Activated CD8-positive, alpha-beta memory T cell treated with anti-CD3 and anti-CD28 coated beads for 36 hours (primary cell): Measurements from ENCODE around the gene RGS16. TPM values are rescaled to one million over a fixed set of nuclear protein-coding genes. Genes with fewer than 3 reads are reported as not detected.

Experiments used
- CTCF ChIA-PET: fragments of 350-600 bp; sonication (Branson Sonifier 250); formaldehyde crosslinking; loops from one replicate; lab custom pipeline; 2021; ENCODE audit warnings: antibody characterized with exemption; lab: Charles Lee
- POLR2A ChIA-PET: fragments of 350-600 bp; sonication (Branson Sonifier 250); formaldehyde crosslinking; loops from one replicate; lab custom pipeline; 2021; ENCODE audit warnings: antibody characterized with exemption; lab: Charles Lee
- total RNA-seq, 2 experiments: library from RNA; stranded (reverse); gene quantifications; one replicate each; pipeline ENCODE4 v1.2.3, GENCODE V29; 2021

RGS16 gene
- total RNA-seq, 2 experiments from 2014 or later: 77.5 to 79.4 TPM

DNA sequence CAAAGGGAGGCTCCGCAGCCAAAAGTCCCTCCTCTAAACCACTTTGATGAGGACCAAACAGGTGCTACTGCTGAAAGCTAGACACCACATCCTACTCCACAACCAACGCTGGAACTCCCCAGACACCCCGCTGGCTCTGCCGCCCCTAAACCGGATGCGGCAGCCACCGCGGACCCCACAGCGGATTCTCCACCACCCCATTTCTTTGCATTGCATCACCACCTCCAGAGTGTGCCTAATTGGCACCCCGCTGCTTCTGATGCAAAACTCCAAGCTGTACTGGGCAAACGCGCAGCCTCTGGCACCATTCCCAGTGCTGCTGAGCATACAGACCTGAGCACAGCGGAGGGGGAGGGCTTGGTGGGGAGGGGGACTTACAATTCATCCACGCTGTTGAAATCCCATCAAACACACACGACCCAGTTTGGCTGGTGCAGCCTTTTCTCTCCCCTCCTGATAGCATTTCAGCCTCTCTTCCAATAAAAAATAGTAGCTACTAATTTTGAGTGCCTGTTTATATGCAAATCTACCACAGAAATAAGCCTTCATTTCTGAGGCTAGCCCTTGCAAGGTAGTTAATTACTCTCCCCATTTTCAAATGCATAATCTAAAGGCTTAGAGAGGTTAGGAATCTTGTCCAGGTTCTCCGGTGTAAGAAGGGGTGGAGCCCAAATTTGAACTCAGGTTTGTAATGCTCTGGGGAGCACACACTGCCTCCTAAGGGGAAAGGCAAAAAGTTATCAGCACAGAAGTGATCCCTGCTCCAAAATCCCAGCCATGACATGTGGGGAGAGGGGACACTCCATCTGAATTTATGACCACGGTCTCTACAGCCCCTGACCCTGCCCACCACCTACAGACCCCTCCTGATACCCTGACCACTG, 12.2 kb upstream of the RGS16 start:
- POLR2A ChIA-PET: interaction anchor here (0.6 to 2.7 kb wide), 8 partner anchors 8 to 274 kb away, joined by 3 to 19 read pairs (median 6); no protein-coding TSS in a partner anchor
- CTCF ChIA-PET: interaction anchor here (0.6 to 30.8 kb wide), 8 partner anchors 9 to 170 kb away, joined by 3 to 459 read pairs (median 9); partner anchors contain the start of genes NPL and RGS16

GRCh38 chr1:182615468-182616129, 11.4 kb upstream of the RGS16 start:
- POLR2A ChIA-PET: interaction anchor here (1.0 to 2.7 kb wide), 5 partner anchors 8 to 174 kb away, joined by 3 to 19 read pairs (median 9); no protein-coding TSS in a partner anchor
- CTCF ChIA-PET: interaction anchor here (1.6 to 30.8 kb wide), 7 partner anchors 9 to 171 kb away, joined by 5 to 459 read pairs (median 9); partner anchors contain the start of genes NPL and RGS16

- ChIA-PET CTCF (interaction anchor here (1.8 to 30.8 kb wide), 6 partner anchors 8 to 172 kb away, joined by 7 to 459 read pairs (median 10); partner anchors contain the start of genes NPL and RGS16), POLR2A (interaction anchor here (1.0 to 2.7 kb wide), 4 partner anchors 7 to 15 kb away, joined by 3 to 19 read pairs (median 10); no protein-coding TSS in a partner anchor)
Observed at GRCh38 chr1:182614796-182615454, 10.7 kb upstream of the RGS16 start.

- ChIA-PET POLR2A (interaction anchor here (1.2 kb wide), 1 partner anchor 178 kb away, joined by 4 read pairs; the partner anchor contains the start of gene NPL), CTCF (interaction anchor here (30.8 kb wide), 1 partner anchor 175 kb away, joined by 459 read pairs; the partner anchor contains the start of gene NPL)
Observed at GRCh38 chr1:182611787-182612186, 7.6 kb upstream of the RGS16 start.

- ChIA-PET CTCF (interaction anchor here (30.8 kb wide), 1 partner anchor 175 kb away, joined by 459 read pairs; the partner anchor contains the start of gene NPL), POLR2A (interaction anchor here (1.2 kb wide), 1 partner anchor 179 kb away, joined by 4 read pairs; the partner anchor contains the start of gene NPL)
Observed at GRCh38 chr1:182611326-182611725, 7.1 kb upstream of the RGS16 start.

DNA sequence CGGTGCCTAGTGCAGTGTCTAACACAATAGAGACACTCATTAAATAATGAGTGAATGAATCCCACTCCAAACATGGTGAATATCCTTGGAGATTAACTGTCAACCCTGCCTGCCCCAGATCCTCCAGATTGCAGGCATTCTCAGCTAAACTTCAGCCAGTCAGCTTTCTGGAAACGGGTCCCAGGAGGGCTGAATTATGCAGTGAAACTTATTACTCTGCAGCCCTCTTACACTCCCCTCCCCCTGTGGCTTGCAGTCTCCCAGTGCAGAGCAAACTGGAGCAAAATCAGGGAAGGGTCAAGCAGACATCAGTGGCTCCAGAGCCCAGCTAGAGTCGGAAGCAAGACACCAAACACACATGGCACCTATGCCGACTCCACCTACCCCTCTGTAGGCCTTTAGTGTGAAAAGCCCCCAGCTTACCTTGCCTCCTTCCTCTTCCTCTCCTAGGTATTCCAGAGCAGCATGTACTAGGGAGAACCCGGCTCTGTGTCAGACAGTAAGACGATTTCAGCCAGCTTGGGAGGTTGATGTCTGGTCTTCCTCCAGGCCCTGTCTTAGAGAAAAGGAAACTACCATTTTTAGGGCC, 6.5 kb upstream of the RGS16 start:
- ChIA-PET CTCF (interaction anchor here (30.8 kb wide), 1 partner anchor 176 kb away, joined by 459 read pairs; the partner anchor contains the start of gene NPL), POLR2A (no interaction called here)

- ChIA-PET CTCF (interaction anchor here (30.8 kb wide), 1 partner anchor 178 kb away, joined by 459 read pairs; the partner anchor contains the start of gene NPL), POLR2A (interaction anchor here (1.2 kb wide), 1 partner anchor 20 kb away, joined by 4 read pairs; no protein-coding TSS in a partner anchor)
Observed at GRCh38 chr1:182608845-182609610, 4.8 kb upstream of the RGS16 start.

DNA sequence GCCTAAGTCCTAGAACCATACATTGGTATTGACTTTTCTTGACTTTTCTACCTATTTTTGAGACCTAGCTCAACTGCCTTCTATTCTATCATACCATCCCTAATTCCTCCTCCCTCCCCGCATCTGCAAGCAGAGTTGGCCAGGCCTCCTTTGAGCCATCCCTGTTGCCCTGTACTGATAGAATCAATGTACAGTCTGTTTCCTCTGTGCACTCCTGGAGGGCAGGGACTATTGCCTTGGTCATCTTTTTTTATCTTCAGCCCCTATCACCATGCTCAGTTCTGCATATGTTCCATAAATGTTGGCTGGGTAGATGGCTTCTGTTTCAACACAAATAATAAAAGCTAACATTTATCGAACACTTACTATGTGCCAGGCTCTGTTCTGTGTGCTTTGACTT, 4.0 kb upstream of the RGS16 start:
- ChIA-PET CTCF (interaction anchor here (1.9 to 30.8 kb wide), 2 partner anchors 13 to 178 kb away, joined by 6 to 459 read pairs; partner anchors contain the start of gene NPL), POLR2A (interaction anchor here (1.2 to 1.3 kb wide), 2 partner anchors 7 to 21 kb away, joined by 3 to 4 read pairs; no protein-coding TSS in a partner anchor)

DNA sequence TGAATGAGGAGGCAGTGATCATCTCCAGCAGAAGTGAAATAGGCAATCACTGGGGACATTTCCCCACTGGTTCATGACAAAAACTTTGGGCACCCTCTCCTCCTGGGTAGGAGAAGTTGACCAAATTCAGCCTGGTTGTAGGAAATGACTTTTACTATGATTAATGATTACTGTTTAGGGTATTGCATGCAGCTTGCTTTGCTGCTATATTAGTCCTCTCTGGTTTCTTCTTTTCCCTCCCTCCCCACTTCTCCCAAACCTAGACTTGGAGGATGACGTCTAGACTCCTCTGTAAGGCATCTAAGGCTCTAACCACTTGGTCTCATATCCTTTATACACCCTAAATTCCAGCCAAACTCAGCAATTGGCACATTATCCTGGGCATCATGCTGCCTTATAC, 3.4 kb upstream of the RGS16 start:
- POLR2A ChIA-PET: interaction anchor here (1.3 kb wide), 1 partner anchor 8 kb away, joined by 3 read pairs; no protein-coding TSS in a partner anchor
- CTCF ChIA-PET: interaction anchor here (0.6 to 30.8 kb wide), 4 partner anchors 8 to 538 kb away, joined by 3 to 459 read pairs (median 8); partner anchors contain the start of gene NPL

- CTCF ChIA-PET: interaction anchor here (0.9 to 30.8 kb wide), 6 partner anchors 8 to 183 kb away, joined by 3 to 459 read pairs (median 5); partner anchors contain the start of gene NPL
- POLR2A ChIA-PET: interaction anchor here (0.7 to 1.7 kb wide), 6 partner anchors 12 to 237 kb away, joined by 3 to 19 read pairs (median 4); no protein-coding TSS in a partner anchor
Observed at GRCh38 chr1:182603646-182604174, 479 bp downstream of the RGS16 start.

DNA sequence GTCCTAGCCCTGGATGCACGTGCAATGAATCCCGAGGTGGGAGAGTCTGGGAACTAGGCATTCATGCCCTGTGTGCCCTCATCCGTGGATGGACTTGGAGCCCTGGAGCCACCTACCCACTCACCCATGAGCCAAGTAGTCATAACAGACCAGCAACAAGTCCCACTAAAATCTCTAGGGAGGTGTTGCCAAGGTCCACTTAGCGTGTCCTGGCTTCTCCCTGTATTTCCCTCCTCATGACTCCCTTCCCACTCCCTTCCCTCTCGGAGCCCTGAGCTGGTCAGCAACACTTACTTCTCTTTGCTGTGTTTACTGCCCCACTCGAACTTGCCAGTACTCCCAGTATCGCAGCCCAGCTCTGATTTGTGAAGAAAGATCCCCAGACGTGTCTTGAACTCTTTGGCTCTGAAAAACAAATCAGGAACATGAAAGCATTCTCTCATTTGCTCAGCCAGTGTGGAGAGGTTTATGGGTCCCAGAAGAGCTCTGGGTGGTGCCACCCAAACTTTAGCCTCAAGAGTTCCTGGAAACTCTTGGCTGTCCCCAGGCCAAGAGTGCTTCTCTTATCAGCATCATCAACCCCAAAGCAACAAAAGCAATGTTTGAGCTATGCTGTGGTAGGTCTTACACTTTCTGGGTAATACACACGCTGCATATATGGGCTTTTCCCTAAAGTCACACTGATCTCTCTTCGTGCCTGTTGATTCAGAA, 1.1 kb downstream of the RGS16 start:
- ChIA-PET POLR2A (interaction anchor here (0.5 to 1.7 kb wide), 7 partner anchors 13 to 237 kb away, joined by 3 to 19 read pairs (median 3); no protein-coding TSS in a partner anchor), CTCF (interaction anchor here (0.9 to 30.8 kb wide), 5 partner anchors 11 to 184 kb away, joined by 3 to 459 read pairs (median 5); partner anchors contain the start of gene NPL)

- POLR2A ChIA-PET: no interaction called here
- CTCF ChIA-PET: interaction anchor here (0.7 to 30.8 kb wide), 4 partner anchors 12 to 185 kb away, joined by 3 to 459 read pairs (median 6); partner anchors contain the start of gene NPL
Observed at GRCh38 chr1:182601913-182602312, 2.3 kb downstream of the RGS16 start.

DNA sequence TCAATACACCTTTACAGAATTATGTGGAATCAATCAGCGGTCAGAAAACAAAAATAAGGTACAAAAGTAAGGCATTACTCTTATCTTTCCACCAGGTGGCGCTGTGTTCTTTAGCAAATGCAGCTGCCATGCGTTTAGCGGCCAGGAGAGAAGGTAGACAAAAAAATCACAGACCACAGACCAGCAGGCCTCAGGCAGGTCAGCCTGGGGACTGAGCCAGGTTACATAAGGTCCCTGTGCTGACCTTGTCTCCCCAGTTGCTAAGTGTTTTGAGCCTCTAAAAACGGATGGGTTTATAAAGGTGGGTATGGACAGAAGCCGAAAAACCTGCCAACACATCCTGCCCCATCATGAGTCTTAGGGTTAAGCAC, 2.8 kb downstream of the RGS16 start:
- ChIA-PET CTCF (interaction anchor here (0.7 to 30.8 kb wide), 6 partner anchors 11 to 185 kb away, joined by 3 to 459 read pairs (median 4); partner anchors contain the start of gene NPL), POLR2A (interaction anchor here (1.0 kb wide), 1 partner anchor 181 kb away, joined by 3 read pairs; no protein-coding TSS in a partner anchor)

GRCh38 chr1:182600745-182601415, 3.3 kb downstream of the RGS16 start:
- ChIA-PET POLR2A (interaction anchor here (0.6 to 1.0 kb wide), 2 partner anchors 31 to 181 kb away, joined by 3 to 6 read pairs; no protein-coding TSS in a partner anchor), CTCF (interaction anchor here (0.6 to 30.8 kb wide), 7 partner anchors 11 to 242 kb away, joined by 3 to 459 read pairs (median 4); partner anchors contain the start of gene NPL)
